Measurements from ENCODE around the gene NFX1.

DNA sequence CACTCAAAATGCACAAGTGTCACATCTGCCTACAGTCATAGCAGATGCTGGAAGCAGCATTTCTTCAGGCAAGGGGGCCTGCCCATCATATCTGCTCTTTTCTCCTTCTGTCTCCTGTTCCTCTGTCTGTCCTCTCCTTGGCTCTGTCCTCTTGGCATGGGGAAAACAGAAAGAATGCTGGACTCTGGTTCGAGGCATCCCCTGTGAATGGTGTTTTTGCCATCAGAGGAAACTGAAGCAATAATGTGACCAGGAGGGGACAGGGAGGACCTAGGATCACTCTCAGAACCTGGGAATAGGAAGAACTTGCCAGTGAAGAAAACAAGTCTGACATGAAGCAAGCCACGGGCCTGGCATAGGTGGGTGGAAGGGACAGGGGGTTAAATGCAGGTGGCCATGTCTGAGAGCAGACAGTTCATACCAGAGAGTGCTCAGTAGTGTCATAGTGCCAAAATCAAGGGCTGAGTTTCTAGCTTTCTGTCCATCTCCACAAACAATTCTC, 76.7 kb downstream of the NFX1 start:
- TF ChIP-seq, protein P1, sequence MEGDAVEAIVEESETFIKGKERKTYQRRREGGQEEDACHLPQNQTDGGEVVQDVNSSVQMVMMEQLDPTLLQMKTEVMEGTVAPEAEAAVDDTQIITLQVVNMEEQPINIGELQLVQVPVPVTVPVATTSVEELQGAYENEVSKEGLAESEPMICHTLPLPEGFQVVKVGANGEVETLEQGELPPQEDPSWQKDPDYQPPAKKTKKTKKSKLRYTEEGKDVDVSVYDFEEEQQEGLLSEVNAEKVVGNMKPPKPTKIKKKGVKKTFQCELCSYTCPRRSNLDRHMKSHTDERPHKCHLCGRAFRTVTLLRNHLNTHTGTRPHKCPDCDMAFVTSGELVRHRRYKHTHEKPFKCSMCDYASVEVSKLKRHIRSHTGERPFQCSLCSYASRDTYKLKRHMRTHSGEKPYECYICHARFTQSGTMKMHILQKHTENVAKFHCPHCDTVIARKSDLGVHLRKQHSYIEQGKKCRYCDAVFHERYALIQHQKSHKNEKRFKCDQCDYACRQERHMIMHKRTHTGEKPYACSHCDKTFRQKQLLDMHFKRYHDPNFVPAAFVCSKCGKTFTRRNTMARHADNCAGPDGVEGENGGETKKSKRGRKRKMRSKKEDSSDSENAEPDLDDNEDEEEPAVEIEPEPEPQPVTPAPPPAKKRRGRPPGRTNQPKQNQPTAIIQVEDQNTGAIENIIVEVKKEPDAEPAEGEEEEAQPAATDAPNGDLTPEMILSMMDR (IDR thresholded peaks at IDR 0.05), result no peak
- no peak for TF ChIP-seq POLR2A (IDR thresholded peaks at IDR 0.05)
- no peak for TF ChIP-seq POLR2AphosphoS5 (IDR thresholded peaks at IDR 0.05)
- no peak for TF ChIP-seq EP300 (IDR thresholded peaks at IDR 0.05)

All from upper lobe of left lung (tissue), 4 donors.